Pons (tissue), 1 donor: ENCODE data around the gene SLC6A5.

Source experiments
- DNase-seq: peaks from one replicate; pipeline ENCODE4 v3.0.0-alpha.2; 2016; ENCODE audit warnings: low spot score

Gene SLC6A5

DNA sequence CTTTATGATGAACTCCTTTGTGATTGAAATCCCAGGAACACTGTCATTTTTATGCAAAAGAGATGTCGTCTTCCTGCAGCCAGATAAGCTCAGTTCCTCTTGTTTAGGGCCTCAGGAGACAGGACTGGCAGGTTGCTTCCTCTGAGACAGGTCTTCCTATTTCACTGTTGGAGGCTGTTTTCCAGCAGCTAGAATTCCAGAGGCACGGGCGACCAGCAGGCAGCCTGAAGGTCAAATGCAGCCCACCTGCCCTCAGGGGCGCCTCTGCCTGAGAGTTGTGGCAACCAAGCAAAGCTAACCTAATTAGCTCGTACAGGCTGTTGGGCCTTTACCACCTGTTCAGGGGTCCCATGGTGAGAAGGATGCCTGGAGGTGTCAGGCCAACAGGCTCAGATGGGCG lies 22.3 kb downstream of the SLC6A5 start:
- DNase-seq = no peak

DNA sequence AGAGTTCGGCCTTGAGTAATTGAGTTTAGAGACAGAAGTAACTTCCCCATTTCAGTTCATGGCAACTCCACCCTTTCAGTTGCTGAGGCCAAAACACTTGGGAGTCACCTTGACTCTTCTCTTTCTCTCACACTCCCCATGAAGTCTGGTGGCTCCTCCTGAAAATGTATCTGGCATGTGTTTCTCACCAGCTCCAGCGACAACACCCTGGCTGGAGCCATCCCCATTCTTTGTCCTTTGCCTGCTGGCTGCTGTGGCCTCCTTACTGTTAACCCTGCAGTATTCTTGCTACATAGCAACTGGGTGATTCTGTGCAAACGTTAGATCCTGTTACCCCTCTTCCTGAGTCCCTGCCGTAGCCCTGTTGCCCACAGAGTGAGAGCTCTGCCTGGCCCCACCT lies 23.8 kb downstream of the SLC6A5 start:
- DNase-seq = no peak

DNA sequence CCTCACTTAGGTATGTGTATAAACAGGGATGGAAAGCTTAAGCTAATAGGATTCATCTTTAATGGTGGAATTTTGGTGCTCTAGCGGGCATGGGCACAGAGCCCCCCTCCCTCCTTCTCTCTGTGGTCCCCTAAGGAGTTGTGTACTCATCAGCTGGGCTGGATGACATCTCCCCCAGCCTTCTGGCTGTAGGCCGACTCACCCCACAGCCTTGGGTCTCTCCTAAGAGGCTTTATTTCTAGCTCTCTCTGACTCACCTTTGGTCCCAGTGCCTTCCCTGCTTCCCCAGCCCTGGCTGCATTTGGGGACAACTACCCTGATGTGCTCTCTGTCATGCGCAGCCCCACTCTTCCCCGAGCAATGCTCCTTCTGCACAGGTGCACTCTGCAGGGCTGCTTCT lies 26.9 kb downstream of the SLC6A5 start:
- DNase-seq = no peak

DNA sequence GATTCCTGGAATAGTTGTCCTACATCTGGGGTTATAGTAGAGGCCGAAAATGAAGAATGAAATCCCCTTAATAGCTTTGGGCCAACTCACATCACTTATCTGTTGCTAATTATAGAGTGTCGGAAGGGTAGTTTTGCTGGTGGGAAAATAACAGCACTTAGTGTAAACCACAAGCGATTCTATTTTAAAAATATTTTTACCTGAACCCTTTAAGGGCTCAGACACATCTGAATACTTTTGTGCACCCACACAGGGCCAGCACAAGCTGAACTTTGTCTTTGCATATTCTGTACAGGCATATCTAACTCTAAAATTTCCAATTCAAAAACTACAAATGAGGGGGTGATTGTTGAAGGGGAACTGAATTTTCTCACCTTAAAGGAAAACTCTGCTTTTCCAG lies 27.6 kb downstream of the SLC6A5 start:
- DNase-seq = no peak

DNA sequence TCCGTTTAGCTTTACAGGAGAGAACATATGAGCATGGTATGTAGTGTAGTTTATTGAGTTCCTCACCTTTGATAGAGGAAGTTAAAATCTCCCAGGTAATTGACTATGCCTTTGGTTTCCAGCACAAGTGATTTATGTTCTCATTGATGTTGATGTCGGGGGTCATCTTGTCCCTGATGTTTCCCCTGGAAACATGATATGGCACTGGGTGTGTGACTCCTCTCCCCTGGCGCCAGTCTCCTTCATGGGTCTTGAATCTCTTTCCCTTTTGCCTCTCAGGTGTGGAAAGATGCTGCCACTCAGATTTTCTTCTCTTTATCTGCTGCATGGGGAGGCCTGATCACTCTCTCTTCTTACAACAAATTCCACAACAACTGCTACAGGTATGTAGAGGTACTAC lies 28.3 kb downstream of the SLC6A5 start:
- DNase-seq = no peak

DNA sequence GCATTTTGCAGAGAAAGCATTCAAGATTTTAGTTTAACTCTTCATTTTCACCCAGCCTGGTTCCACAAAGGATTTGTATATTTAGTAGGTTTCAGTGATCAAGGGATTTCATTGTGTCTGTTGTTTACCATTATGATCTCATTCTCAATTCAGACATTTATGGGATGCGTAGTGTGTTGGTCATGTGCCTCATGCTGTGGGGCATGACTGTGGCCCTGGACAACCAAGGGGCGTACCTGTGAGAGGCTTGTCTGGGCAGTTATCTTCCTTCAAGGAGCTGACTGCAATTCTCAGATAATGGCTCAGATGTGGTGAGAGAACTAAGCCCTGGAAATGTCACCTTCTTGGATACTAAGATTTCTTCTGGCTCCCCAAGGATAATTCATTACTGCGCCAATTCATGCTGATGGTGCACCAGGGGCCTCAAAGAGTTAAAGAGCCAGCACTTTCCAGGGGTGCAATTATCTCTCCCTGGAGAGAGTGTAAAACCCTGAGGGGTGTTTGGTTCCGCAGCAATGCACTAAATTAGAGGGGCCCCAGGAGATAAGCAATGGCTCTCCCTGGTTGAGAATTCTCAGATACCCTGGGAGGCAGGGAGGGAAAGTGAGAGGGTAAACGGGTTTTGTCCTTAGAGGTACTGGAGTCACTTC lies 32.2 kb downstream of the SLC6A5 start:
- no peak for DNase-seq

DNA sequence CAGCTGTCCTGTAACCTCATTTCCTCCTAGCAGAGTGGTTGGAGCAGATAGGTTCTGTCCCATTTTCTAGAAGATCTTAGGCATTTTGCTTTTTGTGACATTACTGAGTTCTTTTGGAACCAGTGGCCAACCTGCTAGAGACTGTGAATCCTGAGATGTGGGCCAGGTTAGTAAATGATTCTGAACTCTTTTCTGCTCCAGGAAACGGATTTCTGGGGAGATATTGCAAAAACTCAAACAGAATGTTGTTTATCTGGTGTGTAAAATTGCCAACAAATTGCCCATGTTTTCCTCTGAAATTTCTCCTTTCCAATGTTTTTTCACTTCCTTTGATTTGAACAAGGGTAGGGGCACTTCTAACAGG lies 32.7 kb downstream of the SLC6A5 start:
- DNase-seq = no peak

DNA sequence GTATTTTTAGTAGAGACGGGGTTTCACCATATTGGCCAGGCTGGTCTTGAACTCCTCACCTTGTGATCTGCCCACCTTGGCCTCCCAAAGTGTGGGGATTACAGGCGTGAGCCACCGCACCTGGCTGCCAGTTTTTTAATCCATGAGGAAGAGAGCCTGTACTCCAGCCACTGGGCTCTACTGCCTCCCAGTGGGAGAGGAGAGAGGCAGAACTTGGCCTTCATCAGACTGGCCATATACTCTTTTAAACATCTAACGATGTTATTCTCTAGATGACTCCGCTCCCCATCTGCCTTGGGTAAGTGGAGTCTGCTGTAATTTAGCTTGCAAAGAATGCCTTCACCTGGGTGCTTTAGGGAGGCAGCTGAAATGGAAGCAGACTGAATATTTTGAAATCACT lies 34.6 kb downstream of the SLC6A5 start:
- no peak for DNase-seq

DNA sequence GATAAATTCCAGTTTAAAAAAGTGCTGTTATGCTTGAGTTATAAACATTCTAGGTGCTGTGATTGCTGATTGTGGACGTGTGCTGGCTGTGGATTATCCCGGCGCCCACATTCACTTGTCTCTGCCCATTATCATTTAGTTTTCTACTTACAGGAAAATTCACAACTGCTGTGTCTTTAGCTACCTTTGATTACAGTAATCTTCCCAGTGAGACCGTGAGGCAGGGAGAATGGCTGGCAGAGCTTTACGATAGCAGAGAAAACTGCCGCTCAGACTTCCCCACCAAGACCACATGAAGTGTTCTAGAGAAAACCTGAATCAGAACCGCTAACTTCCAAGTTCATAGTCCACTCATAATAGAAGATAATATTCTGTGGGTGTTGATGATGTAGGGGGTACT lies 35.4 kb downstream of the SLC6A5 start:
- no peak for DNase-seq

DNA sequence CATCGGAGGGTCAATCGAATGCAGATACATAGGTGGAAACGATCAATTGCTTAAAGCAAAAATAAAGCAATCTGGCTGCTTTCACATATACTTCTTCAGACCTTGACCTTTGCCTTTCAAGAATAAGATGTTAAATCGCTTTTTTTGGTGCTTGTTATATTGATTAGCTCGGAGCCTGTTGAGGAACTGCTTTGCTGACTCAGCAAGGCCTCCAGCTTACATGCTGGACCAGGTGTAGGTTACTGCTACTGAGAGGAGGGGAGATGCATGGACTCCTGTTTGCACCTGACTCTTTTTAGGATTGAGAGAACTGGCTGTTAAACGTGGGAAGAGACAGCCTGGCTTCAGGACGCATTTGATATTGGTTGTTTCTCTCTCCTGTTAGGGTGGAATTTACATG lies 38.7 kb downstream of the SLC6A5 start:
- no peak for DNase-seq

DNA sequence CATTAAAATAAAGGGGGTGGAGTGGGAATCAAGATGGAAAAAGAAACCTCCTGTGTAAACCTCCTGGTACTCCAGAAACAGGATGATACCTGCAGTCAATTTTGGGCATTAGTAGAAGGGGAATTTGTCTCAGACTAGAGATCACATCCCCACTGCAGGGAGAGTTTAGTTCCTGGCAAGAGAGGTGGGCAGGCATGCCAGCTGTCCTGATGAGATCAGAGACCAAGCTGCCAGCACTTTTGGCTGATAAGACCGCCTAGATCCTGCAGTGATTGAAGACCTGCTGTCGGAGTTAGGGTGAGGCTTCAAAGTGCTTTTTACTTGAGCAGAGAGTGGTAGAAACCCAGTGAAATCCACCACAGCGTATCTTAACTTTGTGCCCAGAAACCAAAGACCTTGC lies 40.3 kb downstream of the SLC6A5 start:
- DNase-seq = no peak

DNA sequence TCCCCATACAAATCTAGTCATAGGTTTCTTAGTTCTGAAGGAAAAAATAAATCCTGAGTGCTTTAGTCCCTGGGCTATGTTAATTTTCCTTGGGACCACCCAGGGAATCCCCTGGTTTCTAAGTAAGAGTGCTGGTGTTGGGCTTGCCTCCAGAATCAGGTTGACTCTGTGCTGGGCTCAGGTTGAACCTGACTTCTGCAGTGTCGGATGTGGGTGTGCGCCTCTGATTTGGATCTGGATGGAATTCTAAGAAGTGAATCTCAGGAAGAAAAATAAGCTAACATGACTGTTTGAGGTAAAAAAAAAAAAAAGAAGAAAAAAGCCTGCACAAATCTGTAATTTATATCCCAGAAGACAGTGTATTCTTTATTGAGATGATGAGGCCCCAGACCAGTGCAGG lies 41.0 kb downstream of the SLC6A5 start:
- no peak for DNase-seq

DNA sequence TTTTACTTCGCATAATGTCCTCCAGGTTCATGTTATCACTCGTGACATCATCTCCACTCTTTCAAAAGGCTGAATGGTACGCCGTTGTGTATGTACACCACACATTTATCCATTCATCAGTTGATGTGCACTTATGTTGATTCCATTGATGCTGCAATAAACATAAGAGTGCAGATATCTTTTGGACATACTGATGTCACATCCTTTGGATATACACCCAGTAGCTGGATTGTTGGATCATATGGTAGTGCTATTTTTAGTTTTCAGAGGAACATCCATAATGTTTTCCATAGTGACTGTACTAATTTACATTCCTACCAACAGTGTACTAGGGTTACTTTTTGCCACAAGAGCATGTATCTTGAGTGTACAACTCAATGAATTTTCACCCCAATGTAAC lies 45.0 kb downstream of the SLC6A5 start:
- no peak for DNase-seq

DNA sequence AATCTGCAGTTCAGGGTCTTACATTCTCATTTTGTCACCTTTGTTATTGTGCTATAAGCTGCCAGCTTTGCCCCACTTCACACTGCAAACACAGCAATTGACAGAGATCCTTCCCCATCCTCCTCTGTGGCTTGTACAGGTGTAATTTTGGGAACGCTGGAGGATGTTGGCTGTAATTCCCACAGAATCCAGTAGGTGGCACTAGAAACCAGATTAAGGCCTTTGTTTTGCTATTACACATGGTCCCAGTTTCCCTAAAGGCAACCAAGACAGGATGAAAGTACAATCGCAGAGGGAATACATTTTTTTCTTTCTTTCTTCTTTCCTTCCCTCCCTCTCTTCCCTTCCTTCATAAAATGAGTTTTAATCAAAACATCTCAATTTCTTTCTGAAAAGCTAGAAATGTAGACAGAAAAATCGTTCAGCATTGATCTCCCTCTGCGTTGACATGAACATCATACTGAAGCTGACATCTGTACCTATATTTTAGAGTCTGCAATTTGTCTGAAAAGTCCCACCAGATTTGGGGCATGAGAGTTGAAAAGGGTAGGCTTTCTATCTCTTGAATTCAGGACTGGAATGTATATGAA lies 48.7 kb downstream of the SLC6A5 start:
- DNase-seq = peak; percentile 65

DNA sequence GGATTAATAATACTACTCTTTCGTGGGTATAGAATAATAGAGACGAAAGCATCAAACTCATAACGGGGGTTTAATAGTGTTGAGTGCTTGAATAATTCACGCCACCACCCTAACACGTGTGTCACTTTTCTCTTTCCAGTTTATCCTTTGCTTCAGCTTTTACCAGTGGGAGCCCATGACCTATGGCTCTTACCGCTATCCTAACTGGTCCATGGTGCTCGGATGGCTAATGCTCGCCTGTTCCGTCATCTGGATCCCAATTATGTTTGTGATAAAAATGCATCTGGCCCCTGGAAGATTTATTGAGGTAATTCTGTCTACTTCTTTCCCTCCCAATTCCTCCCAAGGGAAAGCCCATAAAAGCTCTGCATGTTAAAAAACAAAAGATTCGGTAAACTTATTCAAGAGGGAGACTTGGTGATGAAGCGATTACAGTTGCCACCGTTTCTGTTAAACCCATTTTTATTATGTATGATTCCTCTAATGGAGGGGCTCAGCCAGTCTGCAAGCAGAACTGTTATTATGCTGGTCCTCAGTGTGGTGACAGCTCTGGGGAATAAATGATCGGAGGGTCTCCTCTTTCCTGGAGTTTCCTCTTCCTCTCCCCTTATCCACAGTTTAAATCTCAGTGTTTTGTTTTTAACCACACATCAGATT lies 52.9 kb downstream of the SLC6A5 start:
- DNase-seq = no peak

DNA sequence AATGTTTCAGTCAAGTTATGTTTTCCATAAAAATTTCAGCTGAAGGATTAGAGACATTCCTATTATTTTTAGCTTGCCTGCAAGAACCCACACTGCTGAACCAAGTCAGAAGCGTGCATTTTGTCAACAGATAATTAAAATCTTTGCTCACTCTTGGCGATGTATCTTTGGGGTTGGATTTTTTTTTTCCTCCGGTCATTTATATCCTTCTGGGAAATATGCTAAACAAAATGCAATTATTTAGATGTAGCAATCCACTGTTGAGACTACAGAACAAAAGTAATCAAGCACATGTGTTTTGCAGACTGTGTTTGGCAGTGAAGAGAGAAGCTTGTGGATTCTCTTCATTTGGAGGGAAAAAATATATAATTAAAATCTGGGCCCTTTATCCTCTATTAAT lies 54.6 kb downstream of the SLC6A5 start:
- no peak for DNase-seq

DNA sequence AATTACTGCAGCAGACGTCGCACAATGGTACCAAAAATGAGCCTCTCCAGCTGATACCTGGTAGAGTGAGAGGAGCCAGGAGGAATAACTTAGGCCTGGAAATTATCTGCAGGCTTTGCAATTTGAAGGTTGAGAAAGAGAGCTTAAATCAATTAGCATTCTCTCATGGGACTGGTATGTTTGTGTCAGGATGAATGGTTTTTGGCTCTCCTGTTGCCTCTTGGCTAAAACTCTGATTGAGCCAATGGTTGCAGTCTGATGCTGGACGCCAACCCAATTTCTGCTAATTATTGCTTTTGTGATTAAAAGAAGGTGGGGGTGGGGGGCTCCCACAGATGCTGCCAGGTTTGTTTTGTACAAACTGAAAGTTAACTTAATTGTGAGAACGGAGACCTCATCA lies 57.5 kb downstream of the SLC6A5 start:
- DNase-seq = no peak

DNA sequence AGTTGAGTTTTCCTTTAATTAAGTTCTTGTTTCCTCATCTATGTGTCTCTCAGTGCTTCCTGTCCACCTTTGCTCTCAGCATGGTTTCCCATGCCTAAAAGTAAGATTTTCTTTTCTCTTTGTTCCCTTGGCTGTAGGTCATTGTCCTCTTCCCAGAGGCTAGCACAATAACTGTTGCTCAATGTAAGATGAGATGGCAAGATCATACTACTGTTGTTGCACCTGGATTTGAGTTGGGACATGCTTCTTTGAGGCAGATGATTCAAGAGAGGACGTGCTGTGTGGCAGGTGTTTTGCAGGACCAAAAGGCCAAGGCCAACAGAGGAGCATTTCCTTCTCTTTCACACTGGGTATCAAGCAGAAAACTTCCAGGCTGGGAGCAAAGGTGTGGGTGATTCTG lies 58.7 kb downstream of the SLC6A5 start:
- no peak for DNase-seq

DNA sequence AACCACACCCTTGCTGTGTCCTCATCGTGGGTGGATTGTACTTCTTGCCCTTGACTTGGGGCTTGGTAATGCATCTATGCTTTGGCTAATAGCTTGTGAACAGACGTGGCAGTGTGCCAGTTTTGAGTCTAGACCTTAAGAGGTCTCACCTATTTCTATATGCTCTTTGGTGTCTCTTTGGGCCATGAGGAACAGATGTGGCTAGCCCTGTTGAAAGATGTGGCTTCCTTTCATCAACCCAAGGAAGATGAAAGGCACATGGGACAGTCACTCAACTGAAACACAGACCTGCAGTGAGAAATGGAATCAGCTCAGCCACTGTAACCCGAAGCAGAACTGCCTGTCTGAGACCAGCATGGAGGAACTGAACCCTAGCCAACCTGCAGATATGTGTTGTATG lies 62.0 kb downstream of the SLC6A5 start:
- DNase-seq = no peak

DNA sequence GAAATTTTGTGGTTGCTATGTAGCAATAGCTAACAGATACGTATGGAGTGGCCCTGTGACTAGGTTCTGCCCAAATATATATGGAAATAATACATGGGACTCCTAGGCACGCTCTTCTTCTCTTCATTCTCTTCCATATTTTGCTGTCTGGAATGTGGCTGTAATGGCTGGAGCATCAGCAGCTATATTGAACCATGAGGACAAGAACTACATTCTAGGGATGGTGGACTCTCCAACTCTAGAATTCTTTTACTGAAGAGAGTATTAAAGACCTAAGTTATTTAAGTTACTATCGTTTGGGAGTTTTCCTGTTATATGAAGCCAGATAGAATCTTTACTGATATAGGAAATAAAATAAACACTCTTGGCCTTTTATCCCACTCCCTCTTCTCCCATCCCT lies 62.4 kb downstream of the SLC6A5 start:
- DNase-seq = no peak

DNA sequence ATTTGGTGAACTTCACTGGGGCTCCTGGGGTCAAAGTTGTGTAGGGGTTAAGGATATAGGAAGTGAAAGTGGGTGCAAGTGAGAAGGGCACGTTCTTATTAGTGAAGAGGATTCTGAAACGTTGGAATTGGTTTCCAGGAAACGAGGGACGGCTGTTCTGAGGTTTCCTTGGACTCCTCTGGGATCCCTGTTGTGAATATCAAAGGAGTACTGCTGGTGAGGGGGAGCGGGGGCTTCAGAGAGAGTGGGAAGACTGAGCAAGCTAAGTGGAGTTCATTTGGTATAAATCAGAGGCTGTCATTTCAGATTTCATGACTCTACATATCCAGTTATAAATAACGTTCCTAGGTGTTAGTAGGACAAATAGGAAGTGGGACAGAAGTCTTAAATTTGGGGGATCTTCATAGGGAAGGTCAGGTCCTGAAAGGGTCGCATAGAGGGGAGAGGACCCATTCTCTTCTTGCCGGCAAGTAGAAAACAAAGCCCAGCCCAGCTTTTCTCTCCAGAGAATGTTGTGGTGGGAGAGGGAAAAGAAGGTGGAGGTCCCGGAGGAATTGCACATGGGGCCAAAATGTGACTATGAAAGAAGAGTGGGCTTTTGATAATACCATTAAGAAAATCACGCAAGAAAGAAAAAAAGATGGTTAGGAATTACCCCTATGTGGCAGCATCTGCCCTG lies 68.9 kb downstream of the SLC6A5 start:
- no peak for DNase-seq

DNA sequence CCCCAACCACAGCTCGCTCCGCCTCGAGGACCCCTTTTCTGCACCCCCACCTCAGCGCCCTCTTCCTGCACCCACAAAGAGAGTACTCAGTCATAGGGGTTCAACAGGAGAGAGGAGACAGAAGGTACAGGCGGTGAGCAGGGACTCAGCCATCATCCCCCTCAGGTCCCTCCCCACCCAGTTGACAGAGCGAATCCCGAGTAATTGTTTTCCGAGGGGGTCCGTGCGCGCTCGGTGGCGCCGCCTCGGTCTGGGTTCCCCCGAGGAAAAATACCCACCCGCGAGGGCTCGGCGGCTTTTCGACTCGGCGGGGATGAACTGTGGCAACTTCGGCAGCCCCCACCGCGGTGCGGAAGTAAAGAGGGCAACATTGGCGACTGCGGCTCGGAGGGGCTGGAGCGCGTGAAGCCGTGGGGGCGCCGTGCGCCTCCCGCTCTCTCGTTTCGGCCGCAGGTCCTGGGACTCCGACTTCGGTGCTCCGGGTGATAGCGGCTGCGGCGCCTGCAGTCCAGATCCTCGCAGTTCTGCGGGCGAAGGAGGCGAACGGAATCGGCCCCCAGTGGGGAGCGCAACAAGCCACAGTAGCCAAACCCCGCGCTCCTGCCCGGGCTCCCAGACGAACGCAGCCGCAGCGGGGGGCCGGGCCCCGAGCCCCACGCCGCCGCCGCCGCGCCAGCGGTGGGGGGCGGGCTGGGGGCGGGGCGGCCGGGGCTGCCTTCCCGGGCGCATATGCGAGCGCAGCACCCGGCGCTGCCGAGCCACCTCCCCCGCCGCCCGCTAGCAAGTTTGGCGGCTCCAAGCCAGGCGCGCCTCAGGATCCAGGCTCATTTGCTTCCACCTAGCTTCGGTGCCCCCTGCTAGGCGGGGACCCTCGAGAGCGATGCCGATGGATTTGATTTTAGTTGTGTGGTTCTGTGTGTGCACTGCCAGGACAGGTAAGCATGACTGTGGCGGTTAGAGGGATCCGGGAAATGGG lies 69.7 kb downstream of the SLC6A5 start, which contains the start of gene NELL1:
TSS of gene NELL1 (plus strand) at position 743 of the 976 bp plus-strand sequence.
- no peak for DNase-seq
